ENCODE measurements around the gene EFR3B.

The EFR3B gene

DNA sequence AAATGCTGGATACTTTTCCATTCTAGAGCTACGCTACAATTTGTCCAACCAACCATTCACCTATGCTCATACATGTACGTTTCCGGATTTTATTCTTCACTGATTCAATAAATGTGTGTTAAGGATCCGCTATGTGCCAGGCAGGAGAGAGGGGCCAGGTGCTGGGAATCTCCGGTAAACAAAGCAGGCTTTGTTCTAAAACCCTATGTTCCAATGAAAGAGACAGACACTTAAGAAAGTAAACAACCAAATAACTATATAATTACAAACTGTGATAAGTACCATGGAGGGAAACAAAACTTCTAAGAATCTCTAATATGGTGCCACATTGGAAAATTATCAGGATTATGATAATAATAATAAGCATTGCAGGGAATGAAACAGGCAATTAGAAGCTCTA lies 148.7 kb downstream of the EFR3B start:
- no peaks in the 10 kb centered on the region for H3K9me3 ChIP-seq (ENCODE audit: control insufficient read depth, insufficient read depth, low read depth, low read length)
- H3K27ac ChIP-seq (ENCODE audit: low read depth, low read length) = no peak overlapping the region
- peaks cover 4% of the 10 kb centered on the region; the same call in 1 of the 2 replicates for H3K4me1 ChIP-seq (ENCODE audit: control insufficient read depth, insufficient read depth, low read length)
- no peaks in the 10 kb centered on the region for H3K36me3 ChIP-seq (ENCODE audit: control insufficient read depth, insufficient read depth, low read length)
- H3K9ac ChIP-seq (ENCODE audit: low read length) = no peak overlapping the region
- H3K27me3 ChIP-seq (ENCODE audit: control insufficient read depth, insufficient read depth, low read length) = no peaks in the 10 kb centered on the region
- H3K4me3 ChIP-seq (ENCODE audit: low read depth, low read length) = no peak overlapping the region

DNA sequence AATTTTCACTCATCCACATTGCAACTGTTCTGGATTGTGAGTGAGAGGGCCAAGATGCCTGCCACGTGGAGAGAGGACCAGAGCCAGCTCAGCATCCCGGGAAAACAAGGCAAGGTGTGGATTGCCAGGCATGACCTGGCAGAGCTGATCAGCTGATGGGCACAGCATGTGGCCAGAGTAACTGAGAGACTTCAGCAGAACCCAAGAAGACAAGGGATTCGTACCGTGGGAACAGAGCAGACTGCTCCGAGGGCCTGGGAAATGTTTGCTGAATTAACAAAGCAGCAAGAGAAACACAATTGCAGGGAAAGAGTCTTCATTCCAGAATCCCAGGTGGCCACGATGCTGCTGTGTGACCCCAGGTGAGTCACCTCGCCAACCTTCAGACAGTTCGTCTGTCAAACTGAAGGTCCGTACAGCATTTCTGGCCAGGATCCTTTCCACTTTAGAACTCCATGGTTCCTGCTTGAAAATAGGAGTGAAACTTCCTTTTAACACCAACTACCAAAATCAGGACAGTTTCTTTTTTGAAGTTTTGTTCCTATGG lies 152.8 kb downstream of the EFR3B start:
- H3K9me3 ChIP-seq (ENCODE audit: control insufficient read depth, insufficient read depth, low read depth, low read length) = no peaks in the 10 kb centered on the region
- peaks cover 4% of the 10 kb centered on the region; the same call in 1 of the 2 replicates for H3K4me1 ChIP-seq (ENCODE audit: control insufficient read depth, insufficient read depth, low read length)
- H3K27me3 ChIP-seq (ENCODE audit: control insufficient read depth, insufficient read depth, low read length) = no peaks in the 10 kb centered on the region
- no peaks in the 10 kb centered on the region for H3K36me3 ChIP-seq (ENCODE audit: control insufficient read depth, insufficient read depth, low read length)
- H3K4me3 ChIP-seq (ENCODE audit: low read depth, low read length) = no peak overlapping the region
- H3K27ac ChIP-seq (ENCODE audit: low read depth, low read length) = no peak overlapping the region
- H3K9ac ChIP-seq (ENCODE audit: low read length) = peak overlapping the region; percentile 1

DNA sequence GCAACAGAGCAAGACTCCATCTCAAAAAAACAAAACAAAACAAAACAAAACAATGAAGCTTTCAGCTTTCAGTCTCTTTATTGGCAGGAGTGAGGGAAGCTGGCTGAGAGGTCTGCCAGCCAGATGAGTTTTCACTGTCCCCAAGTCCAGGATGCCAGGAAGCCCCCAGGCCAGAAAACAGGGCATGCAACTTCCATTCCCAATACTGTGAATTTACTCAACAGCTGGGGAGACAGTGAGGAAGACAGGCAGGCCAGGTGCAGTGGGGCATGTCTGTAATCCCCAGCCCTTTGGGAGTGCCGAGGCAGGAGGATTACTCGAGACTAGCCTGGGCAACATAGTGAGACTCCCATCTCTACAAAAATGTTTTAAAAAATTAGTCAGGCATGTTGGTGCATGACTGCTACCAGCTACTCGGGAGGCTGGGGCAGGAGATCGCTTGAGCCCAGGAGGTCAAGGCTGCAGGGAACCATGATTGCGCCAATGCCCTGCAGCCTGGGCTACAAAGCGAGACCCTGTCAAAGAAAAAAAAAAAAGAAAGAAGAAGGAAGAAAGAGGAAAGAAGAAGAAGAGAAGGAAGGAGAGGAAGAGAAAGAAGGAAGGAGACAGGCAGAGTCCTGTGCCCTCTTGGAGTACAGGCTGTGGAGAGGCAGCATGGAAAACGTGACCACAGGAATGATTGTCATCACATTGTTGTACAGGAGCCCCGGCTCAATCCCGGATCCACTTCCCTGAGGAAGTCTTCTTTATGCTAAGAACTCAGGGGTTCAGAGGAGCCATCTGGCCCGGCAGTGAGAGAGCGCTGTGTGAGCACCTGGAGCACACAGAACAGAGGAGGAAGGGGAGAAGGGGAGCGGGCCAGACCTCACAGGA lies 155.7 kb downstream of the EFR3B start:
- Histone ChIP-seq H3K9ac (ENCODE audit: low read length) (no peak overlapping the region), H3K36me3 (ENCODE audit: control insufficient read depth, insufficient read depth, low read length) (no peaks in the 10 kb centered on the region)

DNA sequence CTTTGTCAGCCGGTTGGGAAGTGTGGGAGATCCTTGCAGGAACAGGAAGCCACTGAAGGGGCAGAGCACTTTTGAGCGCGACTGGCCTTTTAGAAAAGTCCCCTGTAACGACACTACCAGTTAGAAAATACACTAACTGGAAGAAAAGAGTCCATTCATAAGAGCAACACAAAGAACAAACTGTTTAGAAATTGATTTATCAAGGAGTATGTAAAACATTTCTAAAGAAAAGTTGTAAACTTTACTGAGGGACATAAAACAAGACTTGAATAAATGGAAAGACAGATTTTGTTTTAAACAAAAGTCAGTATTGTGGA lies 156.3 kb downstream of the EFR3B start:
- no peaks in the 10 kb centered on the region for H3K9me3 ChIP-seq (ENCODE audit: control insufficient read depth, insufficient read depth, low read depth, low read length)

More for the DNA sequence above, 155.7 kb downstream of the EFR3B start:
- no peak overlapping the region for H3K4me3 ChIP-seq (ENCODE audit: low read depth, low read length)
- peaks cover 4% of the 10 kb centered on the region; the same call in 1 of the 2 replicates for H3K4me1 ChIP-seq (ENCODE audit: control insufficient read depth, insufficient read depth, low read length)
- H3K9me3 ChIP-seq (ENCODE audit: control insufficient read depth, insufficient read depth, low read depth, low read length) = no peaks in the 10 kb centered on the region
- H3K27me3 ChIP-seq (ENCODE audit: control insufficient read depth, insufficient read depth, low read length) = no peaks in the 10 kb centered on the region
- no peak overlapping the region for H3K27ac ChIP-seq (ENCODE audit: low read depth, low read length)

DNA sequence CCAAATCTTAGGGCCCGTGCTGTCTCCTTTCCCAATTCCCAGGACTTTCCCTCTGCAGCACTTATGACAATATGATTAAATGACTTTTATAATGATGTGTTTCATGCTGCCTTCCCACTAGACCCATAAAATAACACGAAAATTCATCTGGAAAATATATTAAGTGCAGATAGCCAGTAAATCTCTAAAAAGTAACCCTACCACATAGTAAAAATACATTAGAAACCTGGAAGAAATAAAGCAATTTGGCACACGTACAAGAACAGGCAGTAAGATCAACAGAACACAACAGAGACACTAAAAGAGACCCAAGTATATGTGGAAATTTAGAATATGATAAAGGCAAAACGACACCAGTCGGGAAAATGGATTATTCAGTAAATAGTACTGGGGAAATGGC lies 156.7 kb downstream of the EFR3B start:
- Histone ChIP-seq H3K36me3 (ENCODE audit: control insufficient read depth, insufficient read depth, low read length) (no peaks in the 10 kb centered on the region), H3K9me3 (ENCODE audit: control insufficient read depth, insufficient read depth, low read depth, low read length) (no peaks in the 10 kb centered on the region)

More for the DNA sequence above, 156.3 kb downstream of the EFR3B start:
- no peaks in the 10 kb centered on the region for H3K36me3 ChIP-seq (ENCODE audit: control insufficient read depth, insufficient read depth, low read length)
- no peak overlapping the region for H3K4me3 ChIP-seq (ENCODE audit: low read depth, low read length)
- no peaks in the 10 kb centered on the region for H3K27me3 ChIP-seq (ENCODE audit: control insufficient read depth, insufficient read depth, low read length)
- H3K27ac ChIP-seq (ENCODE audit: low read depth, low read length) = no peak overlapping the region
- H3K9ac ChIP-seq (ENCODE audit: low read length) = no peak overlapping the region
- H3K4me1 ChIP-seq (ENCODE audit: control insufficient read depth, insufficient read depth, low read length) = peaks cover 4% of the 10 kb centered on the region; the same call in 1 of the 2 replicates

DNA sequence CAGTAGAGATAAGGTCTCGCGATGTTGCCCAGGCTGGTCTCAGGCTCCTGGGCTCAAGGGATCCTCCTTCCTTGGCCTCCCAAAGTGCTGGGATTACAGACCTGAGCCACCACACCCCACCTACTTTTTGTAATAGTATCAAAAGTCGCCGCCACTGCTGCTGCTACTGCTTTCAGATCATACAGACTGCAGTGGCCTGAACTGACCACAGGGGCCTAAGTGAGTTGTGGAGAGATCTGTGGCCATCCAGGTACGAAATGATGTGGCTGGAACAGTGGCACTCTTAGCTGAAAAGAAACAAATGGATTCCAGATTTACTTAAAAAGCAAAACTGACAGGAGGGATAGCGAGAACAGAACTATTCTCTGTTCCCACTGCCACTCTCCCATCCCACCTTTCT lies 159.4 kb downstream of the EFR3B start:
- no peak overlapping the region for H3K9ac ChIP-seq (ENCODE audit: low read length)
- H3K36me3 ChIP-seq (ENCODE audit: control insufficient read depth, insufficient read depth, low read length) = no peaks in the 10 kb centered on the region
- H3K4me3 ChIP-seq (ENCODE audit: low read depth, low read length) = no peak overlapping the region
- no peaks in the 10 kb centered on the region for H3K27me3 ChIP-seq (ENCODE audit: control insufficient read depth, insufficient read depth, low read length)
- H3K4me1 ChIP-seq (ENCODE audit: control insufficient read depth, insufficient read depth, low read length) = no peaks in the 10 kb centered on the region
- no peaks in the 10 kb centered on the region for H3K9me3 ChIP-seq (ENCODE audit: control insufficient read depth, insufficient read depth, low read depth, low read length)
- no peak overlapping the region for H3K27ac ChIP-seq (ENCODE audit: low read depth, low read length)

More for the DNA sequence above, 156.7 kb downstream of the EFR3B start:
- H3K27me3 ChIP-seq (ENCODE audit: control insufficient read depth, insufficient read depth, low read length) = no peaks in the 10 kb centered on the region
- H3K4me3 ChIP-seq (ENCODE audit: low read depth, low read length) = no peak overlapping the region
- H3K4me1 ChIP-seq (ENCODE audit: control insufficient read depth, insufficient read depth, low read length) = peaks cover 4% of the 10 kb centered on the region; the same call in 1 of the 2 replicates
- no peak overlapping the region for H3K27ac ChIP-seq (ENCODE audit: low read depth, low read length)
- H3K9ac ChIP-seq (ENCODE audit: low read length) = no peak overlapping the region

DNA sequence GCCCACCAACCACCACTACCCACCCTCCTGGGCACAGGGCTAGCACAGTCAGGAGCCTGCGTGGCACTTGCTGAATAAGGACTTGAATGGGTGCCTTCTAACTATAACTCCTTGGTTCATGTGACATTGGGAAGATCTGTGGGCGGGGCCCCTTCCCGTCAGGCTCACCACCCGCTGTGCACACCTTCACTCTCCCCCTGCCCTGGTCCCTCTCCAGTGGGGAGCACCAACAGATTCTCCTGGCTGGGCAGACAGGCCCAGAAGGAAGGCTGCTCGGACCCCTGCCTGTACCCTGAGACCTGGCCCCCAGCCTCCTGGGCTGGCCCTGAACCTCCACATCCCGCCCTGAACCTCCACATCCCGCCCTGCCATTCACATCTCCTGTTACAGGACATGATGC lies 159.9 kb downstream of the EFR3B start:
- Histone ChIP-seq H3K9me3 (ENCODE audit: control insufficient read depth, insufficient read depth, low read depth, low read length) (no peaks in the 10 kb centered on the region), H3K4me3 (ENCODE audit: low read depth, low read length) (no peak overlapping the region), H3K36me3 (ENCODE audit: control insufficient read depth, insufficient read depth, low read length) (no peaks in the 10 kb centered on the region), H3K27me3 (ENCODE audit: control insufficient read depth, insufficient read depth, low read length) (no peaks in the 10 kb centered on the region), H3K9ac (ENCODE audit: low read length) (no peak overlapping the region), H3K27ac (ENCODE audit: low read depth, low read length) (no peak overlapping the region), H3K4me1 (ENCODE audit: control insufficient read depth, insufficient read depth, low read length) (peaks cover under 1% of the 10 kb centered on the region; the same call in 1 of the 2 replicates)

DNA sequence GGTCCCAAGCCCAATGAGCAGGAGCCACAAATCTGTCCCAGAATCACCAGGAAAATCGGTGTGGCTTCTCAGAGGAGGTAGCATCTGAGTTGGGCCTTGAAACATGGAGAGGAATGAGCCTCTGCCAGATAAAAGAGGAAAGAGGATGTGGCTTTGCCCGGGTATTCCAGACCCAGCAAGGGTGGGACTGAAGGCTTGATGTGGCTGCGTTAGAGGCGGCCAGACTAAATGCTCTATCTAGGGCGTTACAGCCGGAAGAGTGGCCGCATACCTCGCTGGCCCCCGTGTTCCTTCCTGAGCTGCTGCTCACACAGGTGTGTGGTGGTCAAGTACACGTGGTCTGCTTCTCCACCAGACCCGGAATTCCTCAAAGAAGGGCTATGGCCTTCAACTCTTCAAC lies 160.4 kb downstream of the EFR3B start:
- Histone ChIP-seq H3K9me3 (ENCODE audit: control insufficient read depth, insufficient read depth, low read depth, low read length) (no peaks in the 10 kb centered on the region), H3K4me1 (ENCODE audit: control insufficient read depth, insufficient read depth, low read length) (peaks cover 6% of the 10 kb centered on the region), H3K27me3 (ENCODE audit: control insufficient read depth, insufficient read depth, low read length) (no peaks in the 10 kb centered on the region)

DNA sequence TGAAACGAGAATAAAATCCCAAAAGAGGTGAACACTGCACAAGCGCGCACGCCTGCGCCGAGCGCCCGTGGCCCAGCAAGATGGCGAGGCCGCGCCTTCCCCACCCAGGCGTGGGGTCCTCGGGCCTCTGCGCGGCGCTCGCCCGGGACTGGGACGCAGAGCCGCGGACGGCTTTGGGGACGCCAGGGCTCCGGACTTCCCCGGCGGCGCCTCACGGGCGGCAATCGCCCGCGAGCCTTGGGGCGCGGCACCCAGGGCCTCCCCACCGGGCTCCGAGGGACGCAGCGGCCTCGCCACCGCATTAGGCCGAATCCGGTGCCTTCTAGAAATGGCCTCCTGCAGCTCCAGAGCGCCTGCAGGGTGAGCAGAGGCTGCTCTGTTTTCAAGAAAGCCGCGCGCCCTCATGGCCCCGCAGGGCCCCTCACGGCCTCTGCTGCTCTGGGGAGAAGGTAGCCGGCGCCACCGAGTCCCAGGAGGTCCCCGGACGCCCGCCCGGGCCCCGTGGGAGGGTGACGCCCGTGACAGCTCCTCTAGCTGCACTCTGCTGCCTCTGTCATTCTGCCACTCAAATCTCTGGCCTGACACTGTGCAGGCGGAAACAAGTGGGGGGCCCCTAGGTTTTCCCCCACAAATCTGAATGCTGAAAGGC lies 162.4 kb downstream of the EFR3B start:
- Histone ChIP-seq H3K36me3 (ENCODE audit: control insufficient read depth, insufficient read depth, low read length) (no peaks in the 10 kb centered on the region), H3K4me1 (ENCODE audit: control insufficient read depth, insufficient read depth, low read length) (peaks cover 9% of the 10 kb centered on the region), H3K4me3 (ENCODE audit: low read depth, low read length) (no peak overlapping the region; the same call in 1 of the 2 replicates), H3K27ac (ENCODE audit: low read depth, low read length) (no peak overlapping the region), H3K9me3 (ENCODE audit: control insufficient read depth, insufficient read depth, low read depth, low read length) (no peaks in the 10 kb centered on the region), H3K27me3 (ENCODE audit: control insufficient read depth, insufficient read depth, low read length) (no peaks in the 10 kb centered on the region), H3K9ac (ENCODE audit: low read length) (no peak overlapping the region)

More for the DNA sequence above, 160.4 kb downstream of the EFR3B start:
- no peak overlapping the region for H3K9ac ChIP-seq (ENCODE audit: low read length)
- no peak overlapping the region for H3K27ac ChIP-seq (ENCODE audit: low read depth, low read length)
- H3K36me3 ChIP-seq (ENCODE audit: control insufficient read depth, insufficient read depth, low read length) = no peaks in the 10 kb centered on the region
- H3K4me3 ChIP-seq (ENCODE audit: low read depth, low read length) = no peak overlapping the region

DNA sequence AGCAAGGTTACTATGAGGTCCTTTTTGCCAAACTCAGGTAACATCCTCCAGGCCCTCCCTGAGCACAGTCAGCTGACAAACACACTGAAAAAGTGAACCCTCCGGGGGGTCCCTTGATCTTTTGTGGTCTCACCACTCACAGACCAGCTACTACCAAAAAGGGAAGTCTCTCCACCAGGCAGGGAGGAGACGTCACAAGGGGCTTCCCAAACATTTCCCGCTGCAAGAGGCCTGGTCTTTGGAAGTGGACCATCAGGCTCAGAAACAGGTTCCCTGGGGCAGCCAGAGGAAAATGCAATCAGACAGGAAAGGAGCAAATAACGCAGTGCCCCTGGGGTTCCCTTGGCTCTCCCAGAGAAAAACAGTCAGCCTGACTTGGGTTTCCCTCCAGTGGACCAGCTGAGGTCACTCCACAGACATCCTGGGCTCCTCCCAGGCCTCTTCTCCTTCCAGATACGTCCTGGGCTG lies 165.2 kb downstream of the EFR3B start:
- H3K4me3 ChIP-seq (ENCODE audit: low read depth, low read length) = no peak overlapping the region
- H3K27ac ChIP-seq (ENCODE audit: low read depth, low read length) = no peak overlapping the region; the same call in 1 of the 2 replicates
- H3K27me3 ChIP-seq (ENCODE audit: control insufficient read depth, insufficient read depth, low read length) = no peaks in the 10 kb centered on the region
- no peaks in the 10 kb centered on the region for H3K9me3 ChIP-seq (ENCODE audit: control insufficient read depth, insufficient read depth, low read depth, low read length)
- no peaks in the 10 kb centered on the region for H3K36me3 ChIP-seq (ENCODE audit: control insufficient read depth, insufficient read depth, low read length)
- H3K9ac ChIP-seq (ENCODE audit: low read length) = peak overlapping the region; percentile 33
- peaks cover 9% of the 10 kb centered on the region for H3K4me1 ChIP-seq (ENCODE audit: control insufficient read depth, insufficient read depth, low read length)

All from HUES6 (cell line).